SK-N-SH (cell line): ENCODE data around the gene SULF2. TPM values are rescaled to one million over a fixed set of nuclear protein-coding genes. Genes with fewer than 3 reads are reported as not detected.
A peak's percentile ranks its signal among the peaks of the same experiment; 100 is the strongest.

Experiments
- CTCF ChIA-PET: fragments of 300-600, 350-600 bp; formaldehyde crosslinking; extraction: SDS; loops from one replicate; lab custom pipeline; 2021; lab: Yijun Ruan, JAX
- POLR2A ChIA-PET: fragments of 350-600 bp; sonication (Branson Sonifier 250); formaldehyde crosslinking; extraction: SDS; loops from one replicate; lab custom pipeline; 2020; ENCODE audit warnings: antibody characterized with exemption, inconsistent platforms; lab: Yijun Ruan, JAX
- DNase-seq: peaks from one replicate; pipeline ENCODE4 v3.0.0; 2012
- H2AFZ ChIP-seq: fragments of 200-600 bp; sonication (generic); 2 replicates; pipeline ENCODE4 v1.8.1; 2016; ENCODE audit warnings: antibody characterized with exemption, mild to moderate bottlenecking, low read depth
- H3F3A ChIP-seq: fragments of 200-600 bp; sonication (generic); replicated peaks from 2 replicates; pipeline ENCODE3; 2016; ENCODE audit warnings: antibody characterized with exemption, mild to moderate bottlenecking; ENCODE audit not compliant: insufficient read depth
- H3K27ac ChIP-seq, 2 experiments: fragments of 200-500 bp in 1 of 2; fragments of 200-600 bp in 1 of 2; sonication (Bioruptor generic) in 1 of 2; sonication (generic), shearing (Covaris generic) in 1 of 2; 2 replicates each; pipeline versions ENCODE4 v1.5.1 to v1.6.1; 2014 to 2016; ENCODE audit warnings: low read depth in 2 of 2, inconsistent platforms in 1 of 2, low read length in 1 of 2, mild to moderate bottlenecking in 1 of 2, mixed read lengths in 1 of 2
- H3K27me3 ChIP-seq: fragments of 200-600 bp; sonication (generic), shearing (Covaris generic); 2 replicates; pipeline ENCODE4 v1.6.1; 2016; ENCODE audit warnings: mixed run types; ENCODE audit not compliant: insufficient read depth
- H3K36me3 ChIP-seq, 2 experiments: fragments of 200-500 bp in 1 of 2; fragments of 200-600 bp in 1 of 2; sonication (Bioruptor generic) in 1 of 2; sonication (generic) in 1 of 2; replicated peaks in 1 of 2; 2 replicates each; pipeline versions ENCODE3 to v1.5.1; 2014 to 2016; ENCODE audit warnings: low read length in 1 of 2, mild to moderate bottlenecking in 1 of 2; ENCODE audit not compliant: insufficient read depth in 2 of 2, control insufficient read depth in 1 of 2
- H3K4me1 ChIP-seq, 2 experiments: fragments of 200-500 bp in 1 of 2; fragments of 200-600 bp in 1 of 2; sonication (Bioruptor generic) in 1 of 2; sonication (generic), shearing (Covaris generic) in 1 of 2; 2 replicates each; pipeline versions ENCODE4 v1.5.1 to v1.6.1; 2014 to 2016; ENCODE audit warnings: low read depth in 1 of 2, low read length in 1 of 2, mixed run types in 1 of 2; ENCODE audit not compliant: insufficient read depth in 2 of 2, control insufficient read depth in 1 of 2
- H3K4me2 ChIP-seq: fragments of 200-600 bp; sonication (generic), shearing (Covaris generic); 2 replicates; pipeline ENCODE4 v1.6.1; 2017; ENCODE audit warnings: mixed run types
- H3K4me3 ChIP-seq, 2 experiments: fragments of 200-500 bp in 1 of 2; fragments of 200-600 bp in 1 of 2; sonication (Bioruptor generic) in 1 of 2; sonication (generic), shearing (Covaris generic) in 1 of 2; 2 replicates each; pipeline versions ENCODE4 v1.5.1 to v1.8.1; 2014 to 2016; ENCODE audit warnings: low read depth in 2 of 2, inconsistent platforms in 1 of 2, low read length in 1 of 2, mild to moderate bottlenecking in 1 of 2, mixed read lengths in 1 of 2, moderate library complexity in 1 of 2
- H3K79me2 ChIP-seq: fragments of 200-600 bp; sonication (generic); 2 replicates; pipeline ENCODE4 v1.8.1; 2017; ENCODE audit warnings: mild to moderate bottlenecking; ENCODE audit not compliant: insufficient read depth
- H3K9ac ChIP-seq: fragments of 200-600 bp; sonication (generic); 2 replicates; pipeline ENCODE4 v1.6.1; 2017; ENCODE audit warnings: mixed run types
- H3K9me2 ChIP-seq: fragments of 200-600 bp; sonication (generic); 2 replicates; pipeline ENCODE4 v1.6.1; 2017; ENCODE audit warnings: mixed run types
- H3K9me3 ChIP-seq: fragments of 200-600 bp; sonication (generic); 2 replicates; pipeline ENCODE4 v1.6.1; 2017; ENCODE audit warnings: mixed run types, mild to moderate bottlenecking, moderate library complexity
- H4K20me1 ChIP-seq: fragments of 200-600 bp; sonication (generic); 2 replicates; pipeline ENCODE4 v1.6.1; 2017; ENCODE audit warnings: mild to moderate bottlenecking, mixed run types; ENCODE audit not compliant: insufficient read depth
- EP300 ChIP-seq, 2 experiments: IDR thresholded peaks; 2 replicates each; pipeline versions ENCODE4 v1.4.0 to v1.6.1; 2012; ENCODE audit warnings: borderline replicate concordance in 1 of 2, low read depth in 1 of 2, low read length in 1 of 2
- JUND ChIP-seq: IDR thresholded peaks from 2 replicates; pipeline ENCODE4 v1.4.0; 2012
- MAX ChIP-seq: IDR thresholded peaks from 2 replicates; pipeline ENCODE4 v1.4.0; 2012; ENCODE audit warnings: low read depth
- MXI1 ChIP-seq: IDR thresholded peaks from 2 replicates; pipeline ENCODE4 v1.6.1; 2012; ENCODE audit warnings: mild to moderate bottlenecking, low read depth, low read length, improper control_type of control experiment
- POLR2AphosphoS5 ChIP-seq: IDR thresholded peaks from 2 replicates; pipeline ENCODE4 v1.6.1; 2012; ENCODE audit warnings: low read depth, low read length
- RAD21 ChIP-seq: IDR thresholded peaks from 2 replicates; pipeline ENCODE4 v1.6.1; 2012; ENCODE audit warnings: mild to moderate bottlenecking, low read length
- RCOR1 ChIP-seq: fragments of 150-350 bp; IDR thresholded peaks from 2 replicates; pipeline ENCODE4 v1.6.1; 2017; ENCODE audit warnings: antibody characterized with exemption, low read length
- TCF12 ChIP-seq: IDR thresholded peaks from 2 replicates; pipeline ENCODE4 v1.4.0; 2012
- USF1 ChIP-seq: IDR thresholded peaks from 2 replicates; pipeline ENCODE4 v1.4.0; 2012; ENCODE audit warnings: low read depth, borderline replicate concordance
- WGBS: methylation state at CpG from one replicate; pipeline ENCODE4 v1.1.6; 2017; ENCODE audit warnings: low lambda C conversion rate; 5-methylcytosine and 5-hydroxymethylcytosine counted together
- polyA plus RNA-seq, 3 experiments: library from polyadenylated mRNA; depleted of rRNA; stranded (reverse); fragments of >200 nt; gene quantifications; 2 replicates each; pipeline ENCODE4 v1.2.3, GENCODE V29; 2012

The SULF2 gene
- polyA plus RNA-seq, 1 of the 3 experiments (the other 2 are of a cell fraction) = 20.2 TPM

GRCh38 chr20:47733892-47734291 is 51.4 kb downstream of the SULF2 start:
- DNase-seq = no peak
- no peaks in the 10 kb centered on the region for H3K36me3 ChIP-seq
- WGBS = 57% methylated on average over 4 of the region's 4 CpGs
- H3K27ac ChIP-seq = no peak overlapping the region
- no peak overlapping the region for H3K4me2 ChIP-seq
- TF ChIP-seq EP300 (IDR thresholded peaks at IDR 0.05; ENCODE audit: borderline replicate concordance in 1 of 2, low read depth in 1 of 2, low read length in 1 of 2) (no peak), USF1 (peak; percentile 79; the same call in 1 of the 2 replicates)
- H3K27me3 ChIP-seq = no peaks in the 10 kb centered on the region
- no peaks in the 10 kb centered on the region for H3K79me2 ChIP-seq
- H3K9me2 ChIP-seq = no peaks in the 10 kb centered on the region
- H3K4me1 ChIP-seq = no peaks in the 10 kb centered on the region
- H3K9ac ChIP-seq = no peak overlapping the region
- ChIA-PET POLR2A (no interaction called here), CTCF (no interaction called here)
- H2AFZ ChIP-seq = no peak overlapping the region
- H3K4me3 ChIP-seq = no peak overlapping the region
- H3K9me3 ChIP-seq = no peaks in the 10 kb centered on the region
- H3F3A ChIP-seq = no peaks in the 10 kb centered on the region
- no peaks in the 10 kb centered on the region for H4K20me1 ChIP-seq

DNA sequence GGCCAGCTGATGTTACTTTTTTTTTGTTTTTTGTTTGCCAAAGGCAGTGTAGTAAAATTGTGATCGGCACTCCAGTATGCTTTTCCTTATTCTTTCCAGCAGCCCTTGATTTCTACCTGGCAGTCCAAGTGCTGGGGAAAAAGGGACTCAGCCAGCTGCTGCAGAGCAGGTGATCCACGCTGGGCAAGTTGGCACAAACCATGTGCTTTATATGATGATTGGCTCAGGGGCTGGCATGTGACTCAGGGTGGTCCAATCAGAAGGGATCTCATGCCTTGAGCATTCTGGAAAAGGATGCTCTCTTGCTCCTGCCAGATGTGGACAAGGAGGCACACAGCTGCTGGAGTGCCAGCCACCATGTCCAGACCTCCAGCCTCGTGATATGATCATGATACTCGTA is 54.5 kb downstream of the SULF2 start:
- Histone ChIP-seq H3K9ac (no peak overlapping the region), H3K27me3 (no peaks in the 10 kb centered on the region), H3K4me2 (no peak overlapping the region), H3K9me2 (no peaks in the 10 kb centered on the region), H3K79me2 (no peaks in the 10 kb centered on the region), H3K9me3 (no peaks in the 10 kb centered on the region), H3K36me3 (no peaks in the 10 kb centered on the region), H4K20me1 (no peaks in the 10 kb centered on the region), H3F3A (no peaks in the 10 kb centered on the region), H3K27ac (no peak overlapping the region), H2AFZ (no peak overlapping the region), H3K4me3 (no peak overlapping the region), H3K4me1 (peaks cover 0 to 1% of the 10 kb centered on the region in 2 experiments; a peak in 1 of 4 replicates)
- POLR2A ChIA-PET = no interaction called here
- CTCF ChIA-PET = interaction anchor here (0.8 to 3.0 kb wide), 3 partner anchors 55 to 890 kb away, joined by 3 to 15 read pairs (median 5); partner anchors contain the start of gene SULF2
- WGBS = 64% methylated on average over 4 of the region's 4 CpGs
- no peak for DNase-seq
- TF ChIP-seq JUND (no peak), USF1 (peak; percentile 15; the same call in 1 of the 2 replicates), RAD21 (no peak), POLR2AphosphoS5 (no peak), MAX (no peak), RCOR1 (no peak)

DNA sequence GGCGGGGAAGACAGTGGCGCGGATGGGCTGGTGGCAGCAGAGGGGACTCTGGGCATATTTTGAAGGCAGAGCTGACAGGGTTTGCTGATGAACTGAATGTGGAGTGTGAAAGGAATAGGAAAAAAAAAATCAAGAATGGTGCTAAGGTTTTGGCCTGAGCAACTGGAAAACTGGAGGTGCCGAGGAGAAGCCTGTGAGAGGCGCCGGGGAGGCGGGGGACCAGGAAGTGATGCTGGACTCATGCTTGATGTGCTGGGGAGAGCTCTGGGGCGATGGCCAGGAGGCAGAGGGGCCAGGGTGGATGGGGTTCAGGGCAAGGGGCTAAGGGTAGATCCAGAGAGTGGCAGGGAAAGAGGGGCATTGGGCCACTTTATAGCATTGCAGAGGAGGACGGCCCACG is 55.8 kb downstream of the SULF2 start:
- no peak for TF ChIP-seq TCF12
- TF ChIP-seq MXI1 = no peak
- H3K36me3 ChIP-seq = no peaks in the 10 kb centered on the region

More for the DNA sequence above, 55.8 kb downstream of the SULF2 start:
- Histone ChIP-seq H3K4me1 (peaks cover 0 to 4% of the 10 kb centered on the region in 2 experiments; a peak in 1 of 4 replicates), H3F3A (no peaks in the 10 kb centered on the region), H3K9me2 (no peaks in the 10 kb centered on the region), H3K4me2 (no peak overlapping the region), H3K9ac (no peak overlapping the region), H3K4me3 (no peak overlapping the region), H2AFZ (no peak overlapping the region), H3K27ac (no peak overlapping the region), H3K79me2 (no peaks in the 10 kb centered on the region), H3K27me3 (no peaks in the 10 kb centered on the region), H3K9me3 (no peaks in the 10 kb centered on the region), H4K20me1 (no peaks in the 10 kb centered on the region)
- POLR2A ChIA-PET = no interaction called here
- WGBS = 90% methylated on average over 8 of the region's 10 CpGs
- no peak for DNase-seq
- CTCF ChIA-PET = interaction anchor here (0.8 to 3.0 kb wide), 3 partner anchors 24 to 891 kb away, joined by 3 to 15 read pairs (median 5); partner anchors contain the start of gene SULF2
